ENCODE data around the gene WIPF1. TPM values are rescaled to one million over a fixed set of nuclear protein-coding genes. Genes with fewer than 3 reads are reported as not detected.

The WIPF1 gene
- polyA plus RNA-seq, 4 donors = 26.7 to 30.8 (median 28.4) TPM

Other genes with a start within 250 kb of the WIPF1 start
- gene SCRN3, start 202.1 kb downstream of the WIPF1 start, polyA plus RNA-seq (ENCODE audit: insufficient read length in 4 of 4) = 10 to 100 TPM; 25.6 to 36.6 (median 32.2) TPM
- gene GPR155, start 110.8 kb downstream of the WIPF1 start, polyA plus RNA-seq (ENCODE audit: insufficient read length in 4 of 4) = 10 to 100 TPM in 1 of 4 donors, 1 to 10 TPM in 3; 6.1 to 12.1 (median 8.1) TPM
- 1 to 10 TPM; 1.7 to 4.7 (median 3.6) TPM for gene CHRNA1, start 166.7 kb upstream of the WIPF1 start, polyA plus RNA-seq (ENCODE audit: insufficient read length in 4 of 4)

Data from right renal pelvis (tissue), 4 donors.